CD4-positive, alpha-beta T cell treated with Interleukin-15 for 4 hours (primary cell): ENCODE results near the gene TBC1D28.
"Not testable (repeated sequence)": the region's sequence is repeated elsewhere in the genome, so short reads cannot be mapped to it uniquely, and the experiment has no call there.

Source experiments
- DNase-seq: peaks from one replicate; pipeline ENCODE4 v3.0.0-alpha.2; 2020; ENCODE audit warnings: low spot score

The TBC1D28 gene

DNA sequence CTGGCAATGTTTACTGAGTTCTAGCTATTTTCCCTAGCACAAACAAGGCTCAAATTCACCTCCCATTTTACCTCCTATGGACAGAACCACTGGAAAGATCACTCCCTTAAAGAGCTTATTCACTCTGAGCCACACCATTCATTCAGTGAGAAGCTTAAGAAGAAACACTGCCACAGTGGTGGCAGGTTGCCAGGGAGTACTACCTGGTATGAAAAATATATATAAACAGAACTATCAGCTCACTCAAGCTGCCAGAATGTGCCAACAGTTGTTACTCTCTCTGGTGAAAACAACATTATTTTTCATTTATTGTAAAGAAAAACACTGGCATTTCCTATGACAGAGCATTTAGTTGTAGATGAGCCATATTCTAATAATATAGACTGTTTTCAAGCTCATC, 31.2 kb downstream of the TBC1D28 start:
- not testable (repeated sequence) for DNase-seq

DNA sequence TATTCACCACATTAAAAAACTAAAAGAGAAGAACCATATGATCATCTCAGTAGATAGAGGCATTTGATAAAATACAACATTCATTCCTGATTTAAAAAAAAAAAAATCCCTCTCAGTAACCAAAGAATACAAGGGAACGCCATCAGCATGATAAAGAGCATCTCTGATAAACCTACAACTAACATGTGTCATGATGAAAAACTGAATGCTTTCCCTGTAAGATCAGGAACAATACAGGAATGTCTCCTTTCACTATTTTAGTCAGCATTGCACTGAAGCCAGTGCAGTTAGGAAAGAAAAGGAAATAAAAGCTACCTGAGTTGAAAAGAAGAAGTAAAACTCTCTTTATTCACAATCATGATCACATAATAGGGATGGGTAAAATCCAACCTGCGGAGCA, 51.1 kb downstream of the TBC1D28 start:
- DNase-seq: not testable (repeated sequence)
